Skin epidermis (tissue), 12 donors: Measurements from ENCODE around the gene TMBIM1.
"Not testable (repeated sequence)": the region's sequence is repeated elsewhere in the genome, so short reads cannot be mapped to it uniquely, and the experiment has no call there.

ENCODE experiments used
- H3K27ac ChIP-seq, 21 experiments: fragments of 200-600 bp; sonication (generic) in 11 of 21; one replicate each; pipeline ENCODE4 v1.5.0; 2020; ENCODE audit warnings: mild to moderate bottlenecking in 3 of 21, inconsistent platforms in 2 of 21, moderate library complexity in 2 of 21
- H3K4me3 ChIP-seq, 7 experiments: fragments of 200-600 bp; sonication (generic) in 2 of 7; one replicate each; pipeline ENCODE4 v1.5.0; 2020; ENCODE audit warnings: inconsistent platforms in 2 of 7, mild to moderate bottlenecking in 2 of 7, moderate library complexity in 1 of 7

The TMBIM1 gene

GRCh38 chr2:218320704-218321336 lies 28.5 kb upstream of the TMBIM1 start:
- Histone ChIP-seq H3K4me3 (no peak overlapping the region), H3K27ac (peak overlapping the region in 1 of 21 experiments; percentile 11)

GRCh38 chr2:218319813-218320365 lies 27.6 kb upstream of the TMBIM1 start:
- H3K4me3 ChIP-seq = no peak overlapping the region
- no peak overlapping the region for H3K27ac ChIP-seq

- no peak overlapping the region for H3K27ac ChIP-seq
- no peak overlapping the region for H3K4me3 ChIP-seq
Measured at GRCh38 chr2:218318241-218318640, 25.9 kb upstream of the TMBIM1 start.

- H3K27ac ChIP-seq = no peak overlapping the region
Measured at GRCh38 chr2:218317835-218318234, 25.5 kb upstream of the TMBIM1 start.

GRCh38 chr2:218317303-218317630 lies 25.0 kb upstream of the TMBIM1 start:
- Histone ChIP-seq H3K4me3 (no peak overlapping the region), H3K27ac (peak overlapping the region in 1 of 21 experiments; percentile 32)

More at GRCh38 chr2:218317835-218318234, 25.5 kb upstream of the TMBIM1 start:
- H3K4me3 ChIP-seq = no peak overlapping the region

- H3K4me3 ChIP-seq = no peak overlapping the region
- no peak overlapping the region for H3K27ac ChIP-seq
Measured at GRCh38 chr2:218315397-218315796, 23.1 kb upstream of the TMBIM1 start.

GRCh38 chr2:218314764-218315163 lies 22.5 kb upstream of the TMBIM1 start:
- H3K27ac ChIP-seq, H3K4me3 ChIP-seq: not testable (repeated sequence)

- Histone ChIP-seq H3K27ac (no peak overlapping the region), H3K4me3 (no peak overlapping the region)
Measured at GRCh38 chr2:218313356-218313755, 21.1 kb upstream of the TMBIM1 start.

GRCh38 chr2:218312267-218312756 lies 20.0 kb upstream of the TMBIM1 start:
- no peak overlapping the region for H3K27ac ChIP-seq
- no peak overlapping the region for H3K4me3 ChIP-seq

- not testable (repeated sequence) for H3K27ac ChIP-seq, H3K4me3 ChIP-seq
Measured at GRCh38 chr2:218311541-218312266, 19.4 kb upstream of the TMBIM1 start.

- H3K4me3 ChIP-seq = no peak overlapping the region
Measured at GRCh38 chr2:218310853-218311540, 18.7 kb upstream of the TMBIM1 start.

GRCh38 chr2:218307415-218308090 lies 15.2 kb upstream of the TMBIM1 start:
- no peak overlapping the region for H3K27ac ChIP-seq
- no peak overlapping the region for H3K4me3 ChIP-seq

More at GRCh38 chr2:218310853-218311540, 18.7 kb upstream of the TMBIM1 start:
- no peak overlapping the region for H3K27ac ChIP-seq

GRCh38 chr2:218306184-218306920 lies 14.0 kb upstream of the TMBIM1 start:
- H3K4me3 ChIP-seq = no peak overlapping the region
- no peak overlapping the region for H3K27ac ChIP-seq

- no peak overlapping the region for H3K4me3 ChIP-seq
- no peak overlapping the region for H3K27ac ChIP-seq
Measured at GRCh38 chr2:218305383-218305782, 13.1 kb upstream of the TMBIM1 start.

- Histone ChIP-seq H3K4me3 (no peak overlapping the region), H3K27ac (no peak overlapping the region)
Measured at GRCh38 chr2:218301176-218301819, 9.0 kb upstream of the TMBIM1 start.

- H3K27ac ChIP-seq = no peak overlapping the region
- H3K4me3 ChIP-seq = no peak overlapping the region
Measured at GRCh38 chr2:218300141-218300540, 7.8 kb upstream of the TMBIM1 start.

- Histone ChIP-seq H3K4me3 (no peak overlapping the region), H3K27ac (peak overlapping the region in 15 of 21 experiments; percentile 2 to 73 (median 38))
Measured at GRCh38 chr2:218298314-218298875, 6.1 kb upstream of the TMBIM1 start.

GRCh38 chr2:218296847-218297246 lies 4.5 kb upstream of the TMBIM1 start:
- H3K4me3 ChIP-seq = no peak overlapping the region
- peak overlapping the region in 5 of 21 experiments; percentile 10 to 32 (median 17) for H3K27ac ChIP-seq
